AG20443 (cell line): Measurements from ENCODE around the gene ZNF248.
"Not testable (repeated sequence)": the region's sequence is repeated elsewhere in the genome, so short reads cannot be mapped to it uniquely, and the experiment has no call there.

ENCODE experiments used
- DNase-seq: peaks from one replicate; pipeline ENCODE4 v3.0.0; 2012; ENCODE audit warnings: low spot score, mixed read lengths

The ZNF248 gene

GRCh38 chr10:37741831-37742230, 115.6 kb downstream of the ZNF248 start:
- DNase-seq: no peak

- no peak for DNase-seq
These were observed 118.2 kb downstream of the ZNF248 start for GRCh38 chr10:37739181-37739580.

GRCh38 chr10:37738241-37738640, 119.2 kb downstream of the ZNF248 start:
- DNase-seq: not testable (repeated sequence)

- DNase-seq: no peak
These were observed 120.1 kb downstream of the ZNF248 start for GRCh38 chr10:37737336-37737735.

GRCh38 chr10:37736120-37736519, 121.3 kb downstream of the ZNF248 start:
- no peak for DNase-seq

GRCh38 chr10:37734971-37735370, 122.4 kb downstream of the ZNF248 start:
- DNase-seq: no peak
